Epithelial cell of proximal tubule (primary cell): ENCODE results near the gene CCSER2. TPM values are rescaled to one million over a fixed set of nuclear protein-coding genes. Genes with fewer than 3 reads are reported as not detected.

Source experiments
- DNase-seq: peaks from one replicate; pipeline ENCODE4 v3.0.0-alpha.2; 2011; ENCODE audit warnings: low read depth
- H3K4me3 ChIP-seq: 2 replicates; pipeline ENCODE4 v1.5.1; 2011; ENCODE audit warnings: low read depth, mild to moderate bottlenecking, low read length
- CTCF ChIP-seq: conservative IDR thresholded peaks from 2 replicates; pipeline ENCODE4 v1.5.1; 2012; ENCODE audit warnings: low read depth, mild to moderate bottlenecking, low read length
- total RNA-seq: library from RNA; depleted of rRNA; stranded (reverse); fragments of >200 nt; gene quantifications from 2 replicates; pipeline ENCODE4 v1.2.3, GENCODE V29; 2015

The CCSER2 gene
- total RNA-seq, 1 donor from 2014 or later: 8.8 TPM

GRCh38 chr10:84367256-84367655 lies 38.9 kb downstream of the CCSER2 start:
- TF ChIP-seq CTCF: no peak
- no peak overlapping the region for H3K4me3 ChIP-seq
- DNase-seq: no peak

- no peak for DNase-seq
- no peak for TF ChIP-seq CTCF
- no peak overlapping the region for H3K4me3 ChIP-seq
Measured at GRCh38 chr10:84368828-84369227, 40.4 kb downstream of the CCSER2 start.

- TF ChIP-seq CTCF: no peak
- no peak overlapping the region for H3K4me3 ChIP-seq
- no peak for DNase-seq
Measured at GRCh38 chr10:84370283-84370682, 41.9 kb downstream of the CCSER2 start.

GRCh38 chr10:84371944-84372343 lies 43.6 kb downstream of the CCSER2 start:
- no peak for TF ChIP-seq CTCF
- H3K4me3 ChIP-seq: no peak overlapping the region
- no peak for DNase-seq

GRCh38 chr10:84373000-84373399 lies 44.6 kb downstream of the CCSER2 start:
- no peak for TF ChIP-seq CTCF
- DNase-seq: no peak
- no peak overlapping the region for H3K4me3 ChIP-seq

GRCh38 chr10:84374455-84374854 lies 46.1 kb downstream of the CCSER2 start:
- TF ChIP-seq CTCF: no peak
- no peak overlapping the region for H3K4me3 ChIP-seq
- DNase-seq: no peak

GRCh38 chr10:84375011-84375410 lies 46.6 kb downstream of the CCSER2 start:
- TF ChIP-seq CTCF: peak; percentile 75
- DNase-seq: peak; percentile 39
- no peak overlapping the region for H3K4me3 ChIP-seq
